Measurements from ENCODE around the gene ADORA2A.

ADORA2A gene

GRCh38 chr22:24406322-24407277 is 20.8 kb upstream of the ADORA2A start:
- no peak for DNase-seq (ENCODE audit: low spot score)
- Histone ChIP-seq H3K27ac (ENCODE audit: poor library complexity, severe bottlenecking) (no peak overlapping the region), H3K9me3 (ENCODE audit: severe bottlenecking) (no peaks in the 10 kb centered on the region), H3K27me3 (ENCODE audit: insufficient read depth, poor library complexity, severe bottlenecking) (no peaks in the 10 kb centered on the region), H3K4me1 (ENCODE audit: insufficient read depth, poor library complexity, severe bottlenecking) (peaks cover 17% of the 10 kb centered on the region), H3K4me3 (ENCODE audit: severe bottlenecking) (no peak overlapping the region), H3K36me3 (ENCODE audit: low read depth) (peaks cover 26% of the 10 kb centered on the region)
- no peak for TF ChIP-seq CTCF (IDR thresholded peaks at IDR 0.05; ENCODE audit: poor library complexity, severe bottlenecking)
- ATAC-seq (ENCODE audit: low read depth), result no peak

- no peaks in the 10 kb centered on the region for H3K27me3 ChIP-seq (ENCODE audit: insufficient read depth, poor library complexity, severe bottlenecking)
- no peak overlapping the region for H3K4me3 ChIP-seq (ENCODE audit: severe bottlenecking)
- no peak for TF ChIP-seq CTCF (IDR thresholded peaks at IDR 0.05; ENCODE audit: poor library complexity, severe bottlenecking)
- DNase-seq (ENCODE audit: low spot score) (no peak), ATAC-seq (ENCODE audit: low read depth) (no peak)
- peaks cover 25% of the 10 kb centered on the region for H3K36me3 ChIP-seq (ENCODE audit: low read depth)
- H3K4me1 ChIP-seq (ENCODE audit: insufficient read depth, poor library complexity, severe bottlenecking), result peaks cover 14% of the 10 kb centered on the region
- no peaks in the 10 kb centered on the region for H3K9me3 ChIP-seq (ENCODE audit: severe bottlenecking)
- no peak overlapping the region for H3K27ac ChIP-seq (ENCODE audit: poor library complexity, severe bottlenecking)
These were observed 20.1 kb upstream of the ADORA2A start for GRCh38 chr22:24407278-24407665.

GRCh38 chr22:24407884-24408283 is 19.5 kb upstream of the ADORA2A start:
- Histone ChIP-seq H3K4me1 (ENCODE audit: insufficient read depth, poor library complexity, severe bottlenecking) (peaks cover 8% of the 10 kb centered on the region), H3K27ac (ENCODE audit: poor library complexity, severe bottlenecking) (no peak overlapping the region), H3K27me3 (ENCODE audit: insufficient read depth, poor library complexity, severe bottlenecking) (no peaks in the 10 kb centered on the region), H3K36me3 (ENCODE audit: low read depth) (peaks cover 23% of the 10 kb centered on the region), H3K4me3 (ENCODE audit: severe bottlenecking) (no peak overlapping the region), H3K9me3 (ENCODE audit: severe bottlenecking) (no peaks in the 10 kb centered on the region)
- ATAC-seq (ENCODE audit: low read depth), result no peak
- TF ChIP-seq CTCF (IDR thresholded peaks at IDR 0.05; ENCODE audit: poor library complexity, severe bottlenecking), result no peak
- DNase-seq (ENCODE audit: low spot score), result no peak

GRCh38 chr22:24408630-24409029 is 18.8 kb upstream of the ADORA2A start:
- DNase-seq (ENCODE audit: low spot score) (no peak), ATAC-seq (ENCODE audit: low read depth) (no peak)
- Histone ChIP-seq H3K4me3 (ENCODE audit: severe bottlenecking) (no peak overlapping the region), H3K4me1 (ENCODE audit: insufficient read depth, poor library complexity, severe bottlenecking) (peaks cover 5% of the 10 kb centered on the region), H3K27ac (ENCODE audit: poor library complexity, severe bottlenecking) (no peak overlapping the region), H3K36me3 (ENCODE audit: low read depth) (peaks cover 16% of the 10 kb centered on the region), H3K9me3 (ENCODE audit: severe bottlenecking) (no peaks in the 10 kb centered on the region), H3K27me3 (ENCODE audit: insufficient read depth, poor library complexity, severe bottlenecking) (no peaks in the 10 kb centered on the region)
- no peak for TF ChIP-seq CTCF (IDR thresholded peaks at IDR 0.05; ENCODE audit: poor library complexity, severe bottlenecking)

GRCh38 chr22:24409707-24410106 is 17.7 kb upstream of the ADORA2A start:
- DNase-seq (ENCODE audit: low spot score) (no peak), ATAC-seq (ENCODE audit: low read depth) (no peak)
- H3K4me3 ChIP-seq (ENCODE audit: severe bottlenecking), result no peak overlapping the region
- TF ChIP-seq CTCF (IDR thresholded peaks at IDR 0.05; ENCODE audit: poor library complexity, severe bottlenecking), result no peak
- no peaks in the 10 kb centered on the region for H3K9me3 ChIP-seq (ENCODE audit: severe bottlenecking)
- peaks cover 10% of the 10 kb centered on the region for H3K36me3 ChIP-seq (ENCODE audit: low read depth)
- H3K27ac ChIP-seq (ENCODE audit: poor library complexity, severe bottlenecking), result no peak overlapping the region
- peaks cover 5% of the 10 kb centered on the region for H3K4me1 ChIP-seq (ENCODE audit: insufficient read depth, poor library complexity, severe bottlenecking)
- H3K27me3 ChIP-seq (ENCODE audit: insufficient read depth, poor library complexity, severe bottlenecking), result no peaks in the 10 kb centered on the region

Data from RWPE2 (cell line).